GM12874 (cell line): ENCODE measurements around the gene CFL2.

Experiments
- CTCF ChIP-seq: IDR thresholded peaks from 2 replicates; pipeline ENCODE4 v1.5.1; 2011; ENCODE audit warnings: low read depth, mild to moderate bottlenecking, control low read depth, low read length, moderate library complexity; ENCODE audit not compliant: insufficient read depth

CFL2 gene

DNA sequence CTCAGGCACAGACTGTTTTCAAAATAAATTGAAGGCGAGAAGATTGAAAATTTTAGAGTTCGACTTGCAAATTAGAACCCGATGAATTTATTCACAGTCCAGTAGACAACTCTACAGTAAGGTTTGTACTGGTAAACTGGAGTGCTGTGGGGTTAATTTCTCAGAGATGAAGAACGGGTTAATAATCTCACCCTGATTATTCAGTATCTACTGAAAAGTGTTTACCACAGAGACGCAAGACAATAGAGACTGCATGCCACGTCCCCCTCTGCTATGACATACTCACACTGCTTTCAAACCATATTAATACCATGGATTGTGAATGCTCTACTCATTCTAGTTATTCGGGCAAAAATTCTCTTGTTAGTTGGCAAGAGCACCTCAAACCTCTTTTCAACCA lies 36.1 kb downstream of the CFL2 start:
- TF ChIP-seq CTCF = no peak

DNA sequence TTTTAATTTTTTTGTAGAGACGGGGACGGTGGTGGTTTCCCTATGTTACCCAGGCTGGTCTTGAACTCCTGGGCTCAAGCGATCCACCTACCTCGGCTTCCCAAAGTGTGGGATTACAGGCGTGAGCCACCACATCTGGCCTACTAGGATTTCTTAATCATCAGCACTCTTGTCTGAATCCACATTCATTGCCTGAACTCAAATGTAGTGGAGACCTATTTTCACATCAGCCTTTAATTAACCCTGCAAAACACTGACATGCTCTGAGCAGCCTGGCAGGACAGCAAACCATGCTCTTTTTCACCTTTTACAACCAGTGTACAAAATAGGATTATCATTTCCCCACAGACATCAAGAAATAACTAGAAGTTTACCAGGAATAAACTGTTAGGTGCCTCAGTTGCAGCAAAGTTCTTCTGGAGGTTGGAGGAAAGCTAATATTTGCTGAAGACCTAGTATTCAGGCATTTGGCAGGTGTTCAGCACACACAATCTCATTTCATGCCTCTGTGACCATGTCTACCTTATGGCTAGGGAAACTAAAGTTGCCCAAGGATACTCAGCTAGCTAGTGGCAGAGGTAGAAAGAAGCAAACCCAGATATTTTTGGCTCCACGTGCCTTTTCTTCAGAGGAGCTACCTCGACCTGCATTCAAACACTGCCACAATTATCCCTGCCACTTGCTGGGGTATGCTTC lies 37.7 kb downstream of the CFL2 start:
- no peak for TF ChIP-seq CTCF

DNA sequence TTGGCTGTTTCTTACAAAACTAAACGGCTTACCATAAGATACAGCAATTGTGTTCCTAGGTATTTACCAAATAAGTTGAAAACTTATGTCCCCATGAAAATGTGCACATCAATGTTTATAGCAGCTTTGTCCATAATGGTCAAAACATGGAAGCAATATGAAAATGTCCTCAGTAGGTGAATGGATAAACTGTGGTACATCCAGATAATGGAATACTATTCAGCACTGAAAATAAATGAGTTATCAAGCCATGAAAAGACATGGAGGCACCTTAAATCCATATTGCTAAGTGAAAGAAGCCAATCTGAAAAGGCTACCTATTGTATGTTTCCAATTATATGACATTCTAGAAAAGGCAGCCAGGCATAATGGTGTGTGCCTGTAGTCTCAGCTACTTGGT lies 40.7 kb downstream of the CFL2 start:
- TF ChIP-seq CTCF = no peak

GRCh38 chr14:34671716-34672115 lies 42.7 kb downstream of the CFL2 start:
- no peak for TF ChIP-seq CTCF

DNA sequence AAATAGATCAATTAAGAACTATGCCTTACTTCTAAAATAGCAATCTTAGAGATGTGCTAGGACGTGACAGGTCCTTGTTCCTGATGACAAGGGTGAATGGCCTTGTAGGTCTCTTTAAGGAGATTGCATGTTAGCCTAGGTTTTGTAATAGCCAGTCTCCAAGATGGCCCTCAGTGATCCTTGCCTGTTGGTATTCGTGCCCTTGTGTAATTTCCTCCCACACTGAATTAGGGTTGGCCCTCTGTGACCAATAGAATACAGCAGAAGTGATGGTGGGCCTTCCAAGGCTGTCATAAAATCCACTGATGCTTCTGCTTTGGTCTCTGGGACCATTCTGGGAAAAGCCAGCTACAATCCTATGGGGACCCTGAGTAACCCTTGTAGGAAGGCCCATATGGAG lies 46.3 kb downstream of the CFL2 start:
- no peak for TF ChIP-seq CTCF

DNA sequence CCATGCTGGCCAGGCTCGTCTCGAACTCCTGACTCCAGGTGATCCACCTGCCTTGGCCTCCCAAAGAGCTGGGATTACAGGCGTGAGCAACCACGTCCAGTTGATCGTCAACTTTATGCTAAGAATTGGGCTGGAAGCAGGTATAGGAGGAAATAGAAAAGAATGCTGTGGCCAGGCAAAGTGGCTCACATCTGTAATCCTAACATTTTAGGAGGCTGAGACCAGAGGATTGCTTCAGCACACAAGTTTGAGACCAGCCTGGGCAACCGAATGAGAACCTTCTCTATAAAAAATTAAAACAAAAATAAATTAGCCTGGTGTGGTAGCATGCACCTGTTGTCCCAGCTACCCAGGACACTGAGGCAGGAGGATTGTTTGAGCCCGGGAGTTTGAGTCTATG lies 47.4 kb downstream of the CFL2 start:
- no peak for TF ChIP-seq CTCF

GRCh38 chr14:34665785-34666435 lies 48.5 kb downstream of the CFL2 start:
- no peak for TF ChIP-seq CTCF
